GM12864 (cell line): ENCODE results near the gene DSCAML1.

Experiments used
- DNase-seq: peaks from one replicate; pipeline ENCODE4 v3.0.0-alpha.2; 2011; ENCODE audit warnings: low read depth
- H3K4me3 ChIP-seq: 2 replicates; pipeline ENCODE4 v1.5.1; 2011; ENCODE audit warnings: mild to moderate bottlenecking, low read depth, low read length, control low read depth
- CTCF ChIP-seq: IDR thresholded peaks from 2 replicates; pipeline ENCODE4 v1.5.1; 2011; ENCODE audit warnings: low read depth, mild to moderate bottlenecking, moderate library complexity, low read length, control low read depth, inconsistent platforms; ENCODE audit errors: missing control alignments

Gene DSCAML1

DNA sequence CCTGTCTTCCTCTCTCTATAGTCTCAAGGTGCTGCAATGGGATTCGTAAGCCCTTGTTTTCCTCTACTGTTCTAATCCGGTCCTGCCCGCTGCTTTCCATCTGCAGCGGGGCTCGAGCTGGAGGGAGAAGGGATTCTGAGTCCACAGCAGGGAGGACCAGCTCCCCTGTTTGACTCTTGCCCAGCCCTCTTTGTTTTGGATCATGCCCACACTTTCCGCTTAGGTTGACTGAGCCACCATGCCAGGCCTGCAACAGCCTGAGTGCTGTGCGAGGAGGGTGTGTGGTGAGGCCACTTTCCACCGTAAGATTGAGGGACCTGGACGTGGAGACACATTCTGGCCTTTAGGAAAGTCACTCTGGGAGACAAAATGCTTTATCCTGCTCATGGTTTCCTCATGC lies 411.1 kb downstream of the DSCAML1 start:
- H3K4me3 ChIP-seq: no peak overlapping the region
- no peak for DNase-seq
- no peak for TF ChIP-seq CTCF

- TF ChIP-seq CTCF: no peak
- H3K4me3 ChIP-seq: no peak overlapping the region
- DNase-seq: no peak
These were observed 411.5 kb downstream of the DSCAML1 start for GRCh38 chr11:117385471-117385870.

GRCh38 chr11:117384045-117384444 lies 413.0 kb downstream of the DSCAML1 start:
- no peak for TF ChIP-seq CTCF
- H3K4me3 ChIP-seq: no peak overlapping the region
- DNase-seq: no peak

DNA sequence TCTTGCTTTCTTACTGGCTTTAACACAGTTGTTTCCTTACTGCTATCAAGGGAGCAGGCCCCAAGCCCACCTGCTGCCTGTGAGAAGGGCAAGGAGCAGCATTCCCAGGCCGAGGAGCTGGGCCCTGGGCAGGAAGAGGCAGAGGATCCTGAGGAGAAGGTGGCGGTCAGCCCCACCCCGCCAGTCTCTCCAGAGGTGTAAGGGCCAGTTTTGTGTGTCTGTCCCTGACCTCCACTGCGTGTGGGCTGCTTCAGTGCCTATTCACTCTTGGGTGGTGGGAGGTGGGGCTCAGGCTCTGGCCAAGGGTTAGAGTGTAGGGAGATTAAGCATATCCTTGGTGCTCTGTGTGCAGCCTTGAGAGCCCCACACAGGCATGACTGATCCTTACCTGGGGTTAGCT lies 414.3 kb downstream of the DSCAML1 start:
- TF ChIP-seq CTCF: no peak
- no peak for DNase-seq
- H3K4me3 ChIP-seq: no peak overlapping the region

- no peak for DNase-seq
- no peak for TF ChIP-seq CTCF
- H3K4me3 ChIP-seq: no peak overlapping the region
These were observed 415.3 kb downstream of the DSCAML1 start for GRCh38 chr11:117381481-117382387.

DNA sequence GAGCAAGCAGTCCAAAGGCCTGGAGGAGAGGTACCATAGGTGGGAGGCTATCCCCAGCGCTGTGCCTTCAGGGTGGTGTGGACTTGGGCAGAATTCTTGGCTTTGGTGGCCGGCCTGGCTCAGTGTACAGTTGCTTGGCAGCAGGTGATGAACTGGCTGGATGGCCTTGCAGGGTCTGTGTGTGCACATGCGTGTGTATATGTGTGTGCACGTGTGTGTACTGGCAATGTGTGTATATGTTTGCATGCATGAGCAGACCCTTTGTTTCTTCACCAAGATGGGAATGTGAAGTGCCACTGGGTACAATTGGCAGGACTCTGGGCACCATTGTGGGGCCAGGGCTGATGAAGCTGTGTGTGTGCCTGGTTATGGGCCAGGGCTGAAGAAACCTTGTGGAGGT lies 416.3 kb downstream of the DSCAML1 start:
- no peak overlapping the region for H3K4me3 ChIP-seq
- no peak for DNase-seq
- no peak for TF ChIP-seq CTCF
